PFSK-1 (cell line): ENCODE measurements around the gene PTPRO.

Experiments used
- FOXP2 ChIP-seq: optimal IDR thresholded peaks from 2 replicates; pipeline ENCODE3; 2011; ENCODE audit warnings: borderline replicate concordance, control low read depth, inconsistent platforms; ENCODE audit not compliant: insufficient read depth; ENCODE audit errors: extremely low read length, extremely low read depth
- POLR2AphosphoS5 ChIP-seq: IDR thresholded peaks from 2 replicates; pipeline ENCODE4 v1.6.1; 2012; ENCODE audit warnings: low read depth, mild to moderate bottlenecking, control low read depth, low read length, moderate library complexity
- SIN3A ChIP-seq: IDR thresholded peaks from 2 replicates; pipeline ENCODE4 v1.6.1; 2012; ENCODE audit warnings: mild to moderate bottlenecking, low read length, moderate library complexity, borderline replicate concordance; ENCODE audit not compliant: insufficient read depth
- TAF1 ChIP-seq: IDR thresholded peaks from 2 replicates; pipeline ENCODE4 v1.6.1; 2012; ENCODE audit warnings: low read length, control low read depth, borderline replicate concordance; ENCODE audit not compliant: insufficient read depth
- TF ChIP-seq, protein P1 (sequence below), 2 experiments: IDR thresholded peaks; 2 replicates each; pipeline versions ENCODE4 v1.6.1 to v1.8.0; 2011 to 2012; ENCODE audit warnings: low read depth in 2 of 2, low read length in 2 of 2, control low read depth in 1 of 2, inconsistent platforms in 1 of 2, mild to moderate bottlenecking in 1 of 2, moderate library complexity in 1 of 2; ENCODE audit not compliant: insufficient read depth in 1 of 2

PTPRO gene

DNA sequence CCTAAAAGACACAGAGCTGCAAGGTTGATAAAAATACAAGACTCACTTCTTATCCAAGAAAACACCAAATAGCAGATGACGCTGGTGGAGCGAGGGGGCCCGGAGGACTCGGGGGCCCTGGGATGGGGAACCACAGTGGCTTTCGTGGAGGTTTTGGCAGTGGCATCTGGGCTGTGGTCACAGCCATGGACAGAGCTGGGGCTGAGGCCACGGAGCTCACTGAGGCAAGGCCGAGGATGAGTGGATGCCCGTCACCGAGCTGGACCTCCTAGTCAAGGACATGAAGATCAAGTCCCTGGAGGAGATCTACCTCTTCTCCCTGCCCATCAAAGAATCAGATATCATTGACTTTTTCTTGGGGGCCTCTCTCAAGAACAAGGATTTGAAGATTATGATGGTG is 117.2 kb downstream of the PTPRO start:
- TF ChIP-seq FOXP2 = no peak
- no peak for TF ChIP-seq TAF1
- TF ChIP-seq POLR2AphosphoS5 = no peak
- no peak for TF ChIP-seq SIN3A
- TF ChIP-seq, protein P1, sequence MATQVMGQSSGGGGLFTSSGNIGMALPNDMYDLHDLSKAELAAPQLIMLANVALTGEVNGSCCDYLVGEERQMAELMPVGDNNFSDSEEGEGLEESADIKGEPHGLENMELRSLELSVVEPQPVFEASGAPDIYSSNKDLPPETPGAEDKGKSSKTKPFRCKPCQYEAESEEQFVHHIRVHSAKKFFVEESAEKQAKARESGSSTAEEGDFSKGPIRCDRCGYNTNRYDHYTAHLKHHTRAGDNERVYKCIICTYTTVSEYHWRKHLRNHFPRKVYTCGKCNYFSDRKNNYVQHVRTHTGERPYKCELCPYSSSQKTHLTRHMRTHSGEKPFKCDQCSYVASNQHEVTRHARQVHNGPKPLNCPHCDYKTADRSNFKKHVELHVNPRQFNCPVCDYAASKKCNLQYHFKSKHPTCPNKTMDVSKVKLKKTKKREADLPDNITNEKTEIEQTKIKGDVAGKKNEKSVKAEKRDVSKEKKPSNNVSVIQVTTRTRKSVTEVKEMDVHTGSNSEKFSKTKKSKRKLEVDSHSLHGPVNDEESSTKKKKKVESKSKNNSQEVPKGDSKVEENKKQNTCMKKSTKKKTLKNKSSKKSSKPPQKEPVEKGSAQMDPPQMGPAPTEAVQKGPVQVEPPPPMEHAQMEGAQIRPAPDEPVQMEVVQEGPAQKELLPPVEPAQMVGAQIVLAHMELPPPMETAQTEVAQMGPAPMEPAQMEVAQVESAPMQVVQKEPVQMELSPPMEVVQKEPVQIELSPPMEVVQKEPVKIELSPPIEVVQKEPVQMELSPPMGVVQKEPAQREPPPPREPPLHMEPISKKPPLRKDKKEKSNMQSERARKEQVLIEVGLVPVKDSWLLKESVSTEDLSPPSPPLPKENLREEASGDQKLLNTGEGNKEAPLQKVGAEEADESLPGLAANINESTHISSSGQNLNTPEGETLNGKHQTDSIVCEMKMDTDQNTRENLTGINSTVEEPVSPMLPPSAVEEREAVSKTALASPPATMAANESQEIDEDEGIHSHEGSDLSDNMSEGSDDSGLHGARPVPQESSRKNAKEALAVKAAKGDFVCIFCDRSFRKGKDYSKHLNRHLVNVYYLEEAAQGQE (IDR thresholded peaks at IDR 0.05; ENCODE audit: insufficient read depth in 1 of 2, low read depth in 2 of 2, low read length in 2 of 2) = no peak

DNA sequence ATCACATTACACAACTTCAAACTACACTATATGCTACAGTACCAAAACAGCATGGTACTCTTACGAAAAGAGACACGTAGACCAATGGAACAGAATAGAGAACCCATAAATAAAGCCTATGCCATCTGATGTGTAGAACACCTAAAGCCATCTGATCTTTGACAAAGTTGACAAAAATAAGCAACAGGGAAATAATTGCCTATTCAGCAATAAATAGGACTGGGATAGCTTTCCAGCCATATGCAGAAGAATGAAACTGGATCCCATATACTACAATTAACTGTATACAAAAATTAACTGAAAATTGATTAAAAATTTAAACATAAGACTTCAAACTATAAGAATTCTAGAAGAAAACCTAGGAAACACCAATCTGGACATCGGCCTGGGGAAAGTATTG is 120.7 kb downstream of the PTPRO start:
- no peak for TF ChIP-seq SIN3A
- TF ChIP-seq, protein P1 (IDR thresholded peaks at IDR 0.05; ENCODE audit: insufficient read depth in 1 of 2, low read depth in 2 of 2, low read length in 2 of 2) = no peak
- TF ChIP-seq FOXP2 = no peak
- no peak for TF ChIP-seq POLR2AphosphoS5

DNA sequence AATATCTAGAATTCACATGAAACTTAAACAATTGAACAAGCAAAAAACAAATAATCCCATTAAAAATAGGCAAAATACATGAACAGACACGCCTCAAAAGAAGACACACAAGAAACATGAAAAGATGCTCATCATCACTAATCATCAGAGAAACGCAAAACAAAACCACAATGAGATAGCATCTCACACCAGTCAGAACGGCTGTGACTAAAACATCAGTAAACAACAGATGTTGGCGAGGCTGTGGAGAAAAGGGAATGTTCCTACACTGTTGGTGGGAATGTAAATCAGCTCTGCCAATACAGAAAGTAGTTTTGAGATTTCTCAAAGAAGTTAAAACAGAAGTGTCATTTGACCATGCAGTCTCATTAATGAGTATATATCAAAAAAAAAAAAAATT is 121.3 kb downstream of the PTPRO start:
- TF ChIP-seq FOXP2 (no peak), POLR2AphosphoS5 (no peak), SIN3A (no peak), TAF1 (no peak)
- TF ChIP-seq, protein P1 (IDR thresholded peaks at IDR 0.05; ENCODE audit: insufficient read depth in 1 of 2, low read depth in 2 of 2, low read length in 2 of 2) = no peak

DNA sequence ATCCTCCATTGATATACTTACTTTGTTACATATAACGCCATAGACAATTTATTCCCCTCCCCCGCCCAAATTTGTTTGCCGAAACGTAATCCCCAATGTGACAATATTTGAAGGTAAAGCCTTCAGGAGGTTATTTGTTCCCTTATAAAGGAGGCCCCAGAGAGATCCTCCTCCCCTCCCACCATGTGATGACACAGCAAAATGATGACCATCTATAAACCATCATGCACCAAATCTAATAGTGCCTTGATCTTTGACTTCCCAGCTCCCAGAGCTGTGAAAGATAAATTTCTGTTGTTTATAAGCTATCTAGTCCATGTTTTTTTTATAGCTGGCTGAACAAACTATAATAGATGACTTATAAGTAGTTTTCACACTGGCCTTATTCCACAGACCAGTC is 122.2 kb downstream of the PTPRO start:
- TF ChIP-seq TAF1 = no peak

DNA sequence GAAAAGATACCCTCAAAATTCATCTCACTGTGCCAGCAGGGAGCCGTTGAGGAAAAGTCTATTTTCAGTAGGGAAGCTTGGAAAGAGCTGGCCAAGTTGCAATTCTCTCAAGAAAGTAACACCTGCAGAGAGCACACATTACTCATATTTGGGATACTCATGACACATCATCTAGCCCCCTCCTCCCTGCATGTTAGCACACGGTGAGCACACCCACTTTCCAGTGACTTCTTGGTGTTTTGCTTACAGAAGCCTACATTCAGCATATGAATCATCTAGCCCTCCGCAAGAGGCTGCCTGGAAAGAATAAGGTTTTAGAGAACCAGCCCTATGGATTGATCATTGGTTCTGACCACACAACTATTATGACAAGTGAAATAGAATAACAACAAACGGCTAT is 124.5 kb downstream of the PTPRO start:
- no peak for TF ChIP-seq FOXP2
- TF ChIP-seq TAF1 = no peak
- TF ChIP-seq, protein P1 (IDR thresholded peaks at IDR 0.05; ENCODE audit: insufficient read depth in 1 of 2, low read depth in 2 of 2, low read length in 2 of 2) = no peak
- TF ChIP-seq POLR2AphosphoS5 = no peak
- no peak for TF ChIP-seq SIN3A

DNA sequence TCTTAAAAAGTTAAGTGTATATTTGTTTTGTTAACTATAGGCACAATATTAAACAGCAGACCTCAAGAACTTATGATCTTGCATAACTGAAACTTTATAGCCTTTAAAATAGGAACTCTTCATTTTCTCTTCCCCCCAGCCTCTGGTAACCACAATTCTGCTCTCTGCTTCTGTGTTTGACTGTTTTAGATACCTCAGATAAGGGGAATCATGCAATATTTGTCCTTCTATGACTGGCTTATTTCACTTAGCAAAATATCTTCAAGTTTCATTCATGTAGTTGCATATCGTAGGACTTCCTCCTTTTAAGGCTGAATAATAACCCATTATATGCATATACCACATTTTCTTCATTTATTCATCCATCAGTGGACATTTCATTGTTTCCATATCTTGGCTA is 131.3 kb downstream of the PTPRO start:
- TF ChIP-seq TAF1 (no peak), POLR2AphosphoS5 (no peak), FOXP2 (no peak), SIN3A (no peak)
- TF ChIP-seq, protein P1 (IDR thresholded peaks at IDR 0.05; ENCODE audit: insufficient read depth in 1 of 2, low read depth in 2 of 2, low read length in 2 of 2) = no peak
